ENCODE measurements around the gene GPN3.

The GPN3 gene

GRCh38 chr12:110458756-110459155, 9.3 kb downstream of the GPN3 start:
- H3K27me3 ChIP-seq (ENCODE audit: insufficient read depth, low read length, poor library complexity, severe bottlenecking) = no peaks in the 10 kb centered on the region
- H3F3A ChIP-seq (ENCODE audit: low read depth) = no peaks in the 10 kb centered on the region
- no peaks in the 10 kb centered on the region for H4K20me1 ChIP-seq (ENCODE audit: insufficient read depth, low read length, poor library complexity, severe bottlenecking)
- H2AFZ ChIP-seq (ENCODE audit: low read length) = no peak overlapping the region
- H3K36me3 ChIP-seq (ENCODE audit: insufficient read depth, low read length) = peaks cover 52% of the 10 kb centered on the region; the same call in 1 of the 2 replicates
- H3K79me2 ChIP-seq (ENCODE audit: insufficient read depth, low read length) = peaks cover 16% of the 10 kb centered on the region; the same call in 1 of the 2 replicates
- no peaks in the 10 kb centered on the region for H3K9me3 ChIP-seq (ENCODE audit: insufficient read depth, low read depth, low read length)
- no peak overlapping the region for H3K4me3 ChIP-seq (ENCODE audit: low read length, poor library complexity, severe bottlenecking)
- H3K9ac ChIP-seq (ENCODE audit: low read depth, low read length, poor library complexity, severe bottlenecking) = no peak overlapping the region
- TF ChIP-seq EZH2phosphoT487 (IDR thresholded peaks at IDR 0.05; ENCODE audit: borderline replicate concordance) (no peak), CTCF (conservative IDR thresholded peaks at IDR 0.05; ENCODE audit: low read length) (no peak)
- no peaks in the 10 kb centered on the region for H3K9me2 ChIP-seq (replicated peaks; ENCODE audit: low read depth, low read length)
- no peaks in the 10 kb centered on the region for H3K4me1 ChIP-seq (ENCODE audit: insufficient read depth, low read length, poor library complexity, severe bottlenecking)
- no peak overlapping the region for H3K4me2 ChIP-seq (ENCODE audit: low read depth, low read length, poor library complexity, severe bottlenecking)

- no peak for TF ChIP-seq EZH2phosphoT487 (IDR thresholded peaks at IDR 0.05; ENCODE audit: borderline replicate concordance)
- no peak for TF ChIP-seq CTCF (conservative IDR thresholded peaks at IDR 0.05; ENCODE audit: low read length)
- Histone ChIP-seq H2AFZ (ENCODE audit: low read length) (no peak overlapping the region), H3K9ac (ENCODE audit: low read depth, low read length, poor library complexity, severe bottlenecking) (no peak overlapping the region), H3K4me2 (ENCODE audit: low read depth, low read length, poor library complexity, severe bottlenecking) (no peak overlapping the region), H3K9me2 (replicated peaks; ENCODE audit: low read depth, low read length) (no peaks in the 10 kb centered on the region), H3K4me3 (ENCODE audit: low read length, poor library complexity, severe bottlenecking) (no peak overlapping the region), H3K36me3 (ENCODE audit: insufficient read depth, low read length) (peaks cover 52% of the 10 kb centered on the region; the same call in 1 of the 2 replicates), H3K27me3 (ENCODE audit: insufficient read depth, low read length, poor library complexity, severe bottlenecking) (no peaks in the 10 kb centered on the region), H3K9me3 (ENCODE audit: insufficient read depth, low read depth, low read length) (no peaks in the 10 kb centered on the region), H3F3A (ENCODE audit: low read depth) (0 out of 2 replicates have a peak, but pooled peaks cover 4% of the 10 kb centered on the region), H3K79me2 (ENCODE audit: insufficient read depth, low read length) (peaks cover 14% of the 10 kb centered on the region), H4K20me1 (ENCODE audit: insufficient read depth, low read length, poor library complexity, severe bottlenecking) (peaks cover 6% of the 10 kb centered on the region), H3K4me1 (ENCODE audit: insufficient read depth, low read length, poor library complexity, severe bottlenecking) (no peaks in the 10 kb centered on the region)
Observed at GRCh38 chr12:110453569-110454296, 14.3 kb downstream of the GPN3 start.

GRCh38 chr12:110451263-110451662, 16.8 kb downstream of the GPN3 start:
- H3K9me2 ChIP-seq (replicated peaks; ENCODE audit: low read depth, low read length) = no peaks in the 10 kb centered on the region
- H3K9me3 ChIP-seq (ENCODE audit: insufficient read depth, low read depth, low read length) = no peaks in the 10 kb centered on the region
- no peaks in the 10 kb centered on the region for H3K27me3 ChIP-seq (ENCODE audit: insufficient read depth, low read length, poor library complexity, severe bottlenecking)
- H4K20me1 ChIP-seq (ENCODE audit: insufficient read depth, low read length, poor library complexity, severe bottlenecking) = peaks cover 27% of the 10 kb centered on the region
- H3K4me3 ChIP-seq (ENCODE audit: low read length, poor library complexity, severe bottlenecking) = no peak overlapping the region
- H2AFZ ChIP-seq (ENCODE audit: low read length) = no peak overlapping the region
- no peak overlapping the region for H3K9ac ChIP-seq (ENCODE audit: low read depth, low read length, poor library complexity, severe bottlenecking)
- TF ChIP-seq EZH2phosphoT487 (IDR thresholded peaks at IDR 0.05; ENCODE audit: borderline replicate concordance) (no peak), CTCF (conservative IDR thresholded peaks at IDR 0.05; ENCODE audit: low read length) (no peak)
- H3K4me2 ChIP-seq (ENCODE audit: low read depth, low read length, poor library complexity, severe bottlenecking) = no peak overlapping the region
- H3F3A ChIP-seq (ENCODE audit: low read depth) = 0 out of 2 replicates have a peak, but pooled peaks cover 4% of the 10 kb centered on the region
- peaks cover 38% of the 10 kb centered on the region for H3K79me2 ChIP-seq (ENCODE audit: insufficient read depth, low read length)
- H3K36me3 ChIP-seq (ENCODE audit: insufficient read depth, low read length) = peaks cover 42% of the 10 kb centered on the region; the same call in 1 of the 2 replicates
- H3K4me1 ChIP-seq (ENCODE audit: insufficient read depth, low read length, poor library complexity, severe bottlenecking) = peaks cover 14% of the 10 kb centered on the region

Data from Loucy (cell line).